Measurements from ENCODE around the gene KRT1.

- no peak for TF ChIP-seq FOXM1 (IDR thresholded peaks at IDR 0.05; ENCODE audit: borderline replicate concordance)
- TF ChIP-seq SUZ12 (IDR thresholded peaks at IDR 0.05): no peak
- TF ChIP-seq, protein P1, sequence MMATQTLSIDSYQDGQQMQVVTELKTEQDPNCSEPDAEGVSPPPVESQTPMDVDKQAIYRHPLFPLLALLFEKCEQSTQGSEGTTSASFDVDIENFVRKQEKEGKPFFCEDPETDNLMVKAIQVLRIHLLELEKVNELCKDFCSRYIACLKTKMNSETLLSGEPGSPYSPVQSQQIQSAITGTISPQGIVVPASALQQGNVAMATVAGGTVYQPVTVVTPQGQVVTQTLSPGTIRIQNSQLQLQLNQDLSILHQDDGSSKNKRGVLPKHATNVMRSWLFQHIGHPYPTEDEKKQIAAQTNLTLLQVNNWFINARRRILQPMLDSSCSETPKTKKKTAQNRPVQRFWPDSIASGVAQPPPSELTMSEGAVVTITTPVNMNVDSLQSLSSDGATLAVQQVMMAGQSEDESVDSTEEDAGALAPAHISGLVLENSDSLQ (IDR thresholded peaks at IDR 0.05): no peak
- TF ChIP-seq SP1 (IDR thresholded peaks at IDR 0.05): no peak
- TF ChIP-seq ELF4 (IDR thresholded peaks at IDR 0.05): no peak
- TF ChIP-seq BHLHE40 (IDR thresholded peaks at IDR 0.05; ENCODE audit: borderline replicate concordance): no peak
- no peak for TF ChIP-seq L3MBTL2 (conservative IDR thresholded peaks at IDR 0.05)
- no peak for TF ChIP-seq LEF1 (IDR thresholded peaks at IDR 0.05; ENCODE audit: borderline replicate concordance)
Observed at GRCh38 chr12:52669426-52669825, 10.8 kb downstream of the KRT1 start.
